ENCODE measurements around the gene PRDX5.
A peak's percentile ranks its signal among the peaks of the same experiment; 100 is the strongest.
"Not testable (repeated sequence)": the region's sequence is repeated elsewhere in the genome, so short reads cannot be mapped to it uniquely, and the experiment has no call there.

PRDX5 gene

GRCh38 chr11:64306563-64306875, 11.4 kb upstream of the PRDX5 start:
- no peak for FAIRE-seq

- no peak for FAIRE-seq
These were observed 10.9 kb upstream of the PRDX5 start for GRCh38 chr11:64306876-64307622.

GRCh38 chr11:64307795-64308194, 10.1 kb upstream of the PRDX5 start:
- FAIRE-seq: not testable (repeated sequence)

- FAIRE-seq: no peak
These were observed 5.0 kb upstream of the PRDX5 start for GRCh38 chr11:64312947-64313346.

- no peak for FAIRE-seq
These were observed 4.3 kb upstream of the PRDX5 start for GRCh38 chr11:64313491-64314145.

GRCh38 chr11:64314146-64314804, 3.6 kb upstream of the PRDX5 start:
- FAIRE-seq: no peak

GRCh38 chr11:64314805-64315561, 2.9 kb upstream of the PRDX5 start:
- no peak for FAIRE-seq

GRCh38 chr11:64315667-64316526, 2.0 kb upstream of the PRDX5 start:
- FAIRE-seq: not testable (repeated sequence)

GRCh38 chr11:64316672-64317324, 1.1 kb upstream of the PRDX5 start:
- no peak for FAIRE-seq

GRCh38 chr11:64317325-64317960, 478 bp upstream of the PRDX5 start, which contains the start of gene TRMT112:
Gene TRMT112 (minus strand): TSS chr11:64317559. CDS start chr11:64317526, 33 bp downstream.
- peak; percentile 97 for FAIRE-seq

GRCh38 chr11:64318766-64319761, 1.1 kb downstream of the PRDX5 start:
- no peak for FAIRE-seq

GRCh38 chr11:64320556-64320955, 2.6 kb downstream of the PRDX5 start:
- FAIRE-seq: no peak

GRCh38 chr11:64321026-64321425, 3.1 kb downstream of the PRDX5 start:
- no peak for FAIRE-seq

- FAIRE-seq: no peak
These were observed 3.6 kb downstream of the PRDX5 start for GRCh38 chr11:64321533-64321932.

- no peak for FAIRE-seq
These were observed 5.0 kb downstream of the PRDX5 start for GRCh38 chr11:64322925-64323260.

GRCh38 chr11:64323373-64323772, 5.5 kb downstream of the PRDX5 start:
- FAIRE-seq: no peak

GRCh38 chr11:64323984-64324383, 6.1 kb downstream of the PRDX5 start:
- not testable (repeated sequence) for FAIRE-seq

- FAIRE-seq: no peak
These were observed 7.0 kb downstream of the PRDX5 start for GRCh38 chr11:64324692-64325469.

GRCh38 chr11:64327375-64327774, 9.5 kb downstream of the PRDX5 start:
- FAIRE-seq: no peak

All from A204.1 (cell line).